HUES6 (cell line): ENCODE data around the gene SYT7.

ENCODE experiments used
- H3K27ac ChIP-seq: 2 replicates; pipeline ENCODE4 v1.7.0; 2013; ENCODE audit warnings: low read depth, mild to moderate bottlenecking, low read length, inconsistent platforms
- H3K27me3 ChIP-seq: 2 replicates; pipeline ENCODE4 v1.6.1; 2013; ENCODE audit warnings: low read length; ENCODE audit not compliant: control insufficient read depth, insufficient read depth
- H3K36me3 ChIP-seq: 2 replicates; pipeline ENCODE4 v1.6.1; 2013; ENCODE audit warnings: low read length; ENCODE audit not compliant: control insufficient read depth, insufficient read depth
- H3K4me1 ChIP-seq: 2 replicates; pipeline ENCODE4 v1.6.1; 2013; ENCODE audit warnings: low read length; ENCODE audit not compliant: control insufficient read depth, insufficient read depth
- H3K4me3 ChIP-seq: 2 replicates; pipeline ENCODE4 v1.5.1; 2013; ENCODE audit warnings: low read depth, low read length
- H3K9ac ChIP-seq: one replicate; pipeline ENCODE4 v1.6.1; 2013; ENCODE audit warnings: mild to moderate bottlenecking, low read length
- H3K9me3 ChIP-seq: 2 replicates; pipeline ENCODE4 v1.6.1; 2013; ENCODE audit warnings: low read depth, low read length; ENCODE audit not compliant: control insufficient read depth, insufficient read depth

Gene SYT7

GRCh38 chr11:61524446-61524845 is 56.4 kb downstream of the SYT7 start:
- Histone ChIP-seq H3K36me3 (no peaks in the 10 kb centered on the region), H3K4me1 (peaks cover 11% of the 10 kb centered on the region), H3K27me3 (no peaks in the 10 kb centered on the region)

GRCh38 chr11:61522881-61523280 is 58.0 kb downstream of the SYT7 start:
- H3K36me3 ChIP-seq = no peaks in the 10 kb centered on the region

More at GRCh38 chr11:61524446-61524845, 56.4 kb downstream of the SYT7 start:
- Histone ChIP-seq H3K9ac (no peak overlapping the region), H3K9me3 (no peaks in the 10 kb centered on the region), H3K27ac (no peak overlapping the region), H3K4me3 (no peak overlapping the region)

GRCh38 chr11:61518032-61518795 is 62.7 kb downstream of the SYT7 start:
- Histone ChIP-seq H3K27ac (no peak overlapping the region), H3K9ac (no peak overlapping the region), H3K27me3 (no peaks in the 10 kb centered on the region)

More at GRCh38 chr11:61522881-61523280, 58.0 kb downstream of the SYT7 start:
- Histone ChIP-seq H3K27ac (no peak overlapping the region), H3K4me3 (no peak overlapping the region), H3K9me3 (no peaks in the 10 kb centered on the region), H3K9ac (no peak overlapping the region), H3K27me3 (no peaks in the 10 kb centered on the region), H3K4me1 (peaks cover 11% of the 10 kb centered on the region)

GRCh38 chr11:61516675-61517572 is 64.0 kb downstream of the SYT7 start:
- no peak overlapping the region; the same call in 1 of the 2 replicates for H3K4me3 ChIP-seq
- no peaks in the 10 kb centered on the region for H3K27me3 ChIP-seq

More at GRCh38 chr11:61518032-61518795, 62.7 kb downstream of the SYT7 start:
- peaks cover 27% of the 10 kb centered on the region for H3K4me1 ChIP-seq
- H3K36me3 ChIP-seq = no peaks in the 10 kb centered on the region
- no peak overlapping the region for H3K4me3 ChIP-seq
- no peaks in the 10 kb centered on the region for H3K9me3 ChIP-seq

GRCh38 chr11:61516191-61516590 is 64.7 kb downstream of the SYT7 start:
- H3K9me3 ChIP-seq = no peaks in the 10 kb centered on the region
- no peaks in the 10 kb centered on the region for H3K27me3 ChIP-seq
- no peak overlapping the region; the same call in 1 of the 2 replicates for H3K4me3 ChIP-seq
- H3K9ac ChIP-seq = no peak overlapping the region
- no peak overlapping the region for H3K27ac ChIP-seq
- H3K4me1 ChIP-seq = peaks cover 37% of the 10 kb centered on the region
- H3K36me3 ChIP-seq = no peaks in the 10 kb centered on the region

More at GRCh38 chr11:61516675-61517572, 64.0 kb downstream of the SYT7 start:
- no peak overlapping the region for H3K9ac ChIP-seq
- no peak overlapping the region for H3K27ac ChIP-seq
- H3K36me3 ChIP-seq = no peaks in the 10 kb centered on the region
- H3K9me3 ChIP-seq = no peaks in the 10 kb centered on the region
- H3K4me1 ChIP-seq = peaks cover 37% of the 10 kb centered on the region

- no peaks in the 10 kb centered on the region for H3K9me3 ChIP-seq
- no peak overlapping the region for H3K27ac ChIP-seq
- H3K27me3 ChIP-seq = peaks cover 4% of the 10 kb centered on the region
- no peak overlapping the region for H3K9ac ChIP-seq
- H3K4me3 ChIP-seq = no peak overlapping the region
- peaks cover 37% of the 10 kb centered on the region for H3K4me1 ChIP-seq
- H3K36me3 ChIP-seq = no peaks in the 10 kb centered on the region
Measured at GRCh38 chr11:61515686-61516085, 65.2 kb downstream of the SYT7 start.

- no peak overlapping the region for H3K4me3 ChIP-seq
- H3K36me3 ChIP-seq = no peaks in the 10 kb centered on the region
- peak overlapping the region; percentile 29 for H3K9ac ChIP-seq
- H3K27me3 ChIP-seq = peaks cover 18% of the 10 kb centered on the region
- no peaks in the 10 kb centered on the region for H3K9me3 ChIP-seq
- no peak overlapping the region for H3K27ac ChIP-seq
- H3K4me1 ChIP-seq = peaks cover 37% of the 10 kb centered on the region
Measured at GRCh38 chr11:61514050-61514917, 66.6 kb downstream of the SYT7 start.

- no peaks in the 10 kb centered on the region for H3K36me3 ChIP-seq
- no peaks in the 10 kb centered on the region for H3K9me3 ChIP-seq
- H3K4me1 ChIP-seq = peaks cover 37% of the 10 kb centered on the region
- no peak overlapping the region for H3K27ac ChIP-seq
- peak overlapping the region; percentile 46 for H3K9ac ChIP-seq
- H3K4me3 ChIP-seq = no peak overlapping the region
- peaks cover 20% of the 10 kb centered on the region for H3K27me3 ChIP-seq
Measured at GRCh38 chr11:61513143-61513765, 67.6 kb downstream of the SYT7 start.

GRCh38 chr11:61512435-61512834 is 68.4 kb downstream of the SYT7 start:
- Histone ChIP-seq H3K9me3 (no peaks in the 10 kb centered on the region), H3K27ac (no peak overlapping the region), H3K9ac (no peak overlapping the region), H3K27me3 (peaks cover 28% of the 10 kb centered on the region), H3K36me3 (no peaks in the 10 kb centered on the region), H3K4me3 (no peak overlapping the region), H3K4me1 (peaks cover 45% of the 10 kb centered on the region)

- no peak overlapping the region for H3K9ac ChIP-seq
- H3K36me3 ChIP-seq = no peaks in the 10 kb centered on the region
- H3K9me3 ChIP-seq = no peaks in the 10 kb centered on the region
- peaks cover 43% of the 10 kb centered on the region for H3K4me1 ChIP-seq
- no peak overlapping the region for H3K27ac ChIP-seq
- no peak overlapping the region for H3K4me3 ChIP-seq
- peaks cover 38% of the 10 kb centered on the region for H3K27me3 ChIP-seq
Measured at GRCh38 chr11:61511383-61511782, 69.5 kb downstream of the SYT7 start.
